Measurements from ENCODE around the gene BARX2.

- no peak for TF ChIP-seq CTCF (IDR thresholded peaks at IDR 0.05)
- TF ChIP-seq POLR2A (IDR thresholded peaks at IDR 0.05) = no peak
These were observed 29.1 kb downstream of the BARX2 start for GRCh38 chr11:129404731-129405130.
